GM23338 (cell line): ENCODE data around the gene DNAJC8.

Source experiments
- CTCF ChIP-seq, 2 experiments: fragments of 200-600 bp in 1 of 2; sonication (generic) in 1 of 2; conservative IDR thresholded peaks; 2 replicates each; pipeline versions ENCODE4 v1.5.1 to v1.6.1; 2016 to 2017; ENCODE audit warnings: antibody characterized with exemption in 2 of 2, low read depth in 2 of 2, mild to moderate bottlenecking in 2 of 2, moderate library complexity in 1 of 2
- EZH2 ChIP-seq: fragments of 200-600 bp; sonication (generic); IDR thresholded peaks from one replicate; pipeline ENCODE4 v1.8.0; 2017; ENCODE audit warnings: antibody characterized with exemption, mild to moderate bottlenecking, low read depth; ENCODE audit not compliant: unreplicated experiment
- NANOG ChIP-seq: IDR thresholded peaks from 2 replicates; pipeline ENCODE4 v1.6.1; 2016; ENCODE audit warnings: antibody characterized with exemption, borderline replicate concordance
- POLR2AphosphoS5 ChIP-seq: IDR thresholded peaks from 2 replicates; pipeline ENCODE4 v1.6.1; 2016; ENCODE audit warnings: antibody characterized with exemption, low read depth

GRCh38 chr1:28196330-28196729 is 36.5 kb downstream of the DNAJC8 start:
- TF ChIP-seq CTCF (conservative IDR thresholded peaks at IDR 0.05; ENCODE audit: low read depth in 2 of 2): no peak
- no peak for TF ChIP-seq POLR2AphosphoS5
- no peak for TF ChIP-seq EZH2
- no peak for TF ChIP-seq NANOG
